Activated CD4-positive, alpha-beta T cell treated with anti-CD3 and anti-CD28 coated beads, Interleukin-2, amount 50 U/mL, for 48 hours (primary cell): ENCODE measurements around the gene SLC44A3.

ENCODE experiments used
- DNase-seq, 2 experiments: peaks; one replicate each; pipeline ENCODE4 v3.0.0-alpha.2; 2020

SLC44A3 gene

DNA sequence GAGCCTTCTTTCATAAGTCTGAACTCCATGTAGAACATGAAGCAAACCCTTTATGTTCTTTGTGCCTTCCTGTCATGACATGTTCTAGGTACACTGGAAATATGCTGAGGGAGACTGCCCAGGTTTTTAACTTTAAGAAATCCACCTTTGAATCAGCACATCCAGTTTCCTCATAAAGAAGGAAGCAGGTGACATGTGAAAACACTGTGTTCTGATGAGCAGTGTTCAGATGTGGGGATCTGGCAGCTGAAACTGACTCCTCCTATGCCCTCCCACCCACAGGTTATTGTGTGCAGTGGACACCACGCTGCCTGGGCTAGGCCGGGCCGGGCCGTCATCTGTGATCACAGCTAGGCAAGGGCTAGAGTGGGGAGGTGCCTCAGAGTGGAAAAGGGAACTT lies 55.6 kb downstream of the SLC44A3 start:
- no peak for DNase-seq

- no peak for DNase-seq
Measured at GRCh38 chr1:94876362-94876761, 56.2 kb downstream of the SLC44A3 start.

DNA sequence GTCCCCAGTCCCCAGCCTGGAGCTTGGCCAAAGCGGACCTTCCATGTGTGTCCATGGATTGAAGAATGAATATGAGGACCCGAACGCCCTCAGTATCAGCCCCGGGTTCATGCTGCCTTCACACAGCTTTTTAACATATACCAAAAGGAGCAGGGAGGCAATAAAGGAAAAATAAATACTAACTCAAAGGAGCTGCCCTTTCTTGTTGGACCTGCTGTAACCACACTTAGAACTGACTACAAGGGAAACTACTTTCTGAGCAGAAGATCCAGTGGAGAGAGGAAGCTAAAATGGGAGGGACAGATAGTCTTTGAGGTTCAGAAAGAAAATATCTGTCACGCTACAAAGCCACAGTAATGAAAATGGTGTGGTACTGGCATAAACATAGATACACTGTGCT lies 58.2 kb downstream of the SLC44A3 start:
- no peak for DNase-seq

DNA sequence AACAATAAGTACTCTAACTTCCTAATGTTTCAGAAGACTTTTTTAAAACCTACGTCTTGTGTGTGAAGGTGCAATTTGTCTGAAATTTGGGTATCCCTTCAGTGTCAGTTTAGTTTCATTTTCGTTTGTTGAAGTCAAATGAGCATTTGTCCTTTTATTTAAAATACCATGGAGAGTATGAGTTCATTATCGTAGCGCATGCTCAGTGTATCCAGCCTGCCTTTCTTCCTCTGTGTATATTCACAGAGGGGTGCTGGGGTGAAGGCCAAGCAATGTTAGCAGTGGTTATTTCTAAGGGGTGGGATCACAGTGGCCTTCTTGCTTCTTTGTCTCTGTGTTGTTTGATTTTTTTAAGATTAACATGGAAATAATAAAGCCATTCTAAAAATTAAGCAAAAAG lies 63.5 kb downstream of the SLC44A3 start:
- DNase-seq = peak in 1 of 2 experiments; percentile 4

DNA sequence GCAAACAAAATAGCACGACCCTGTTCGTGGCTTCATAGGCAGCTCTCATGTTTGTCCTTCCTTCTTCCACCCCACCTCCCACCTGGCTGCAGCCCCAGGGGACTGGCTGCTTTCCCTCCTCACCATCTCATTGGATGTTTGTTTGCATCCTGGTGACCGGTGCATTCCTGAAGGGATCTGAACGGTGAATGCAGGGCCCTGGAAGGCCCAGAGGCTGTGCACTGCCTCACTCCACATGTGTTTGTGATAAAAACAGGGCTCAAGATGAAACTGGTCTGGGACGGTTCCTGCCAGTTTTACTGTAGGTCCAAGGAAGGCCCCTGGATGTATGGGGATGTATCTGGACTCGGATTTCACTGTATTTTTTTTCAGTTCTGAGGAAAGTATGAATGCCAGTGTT lies 63.9 kb downstream of the SLC44A3 start:
- DNase-seq = no peak

- DNase-seq = no peak
Measured at GRCh38 chr1:94884507-94884906, 64.3 kb downstream of the SLC44A3 start.

GRCh38 chr1:94886361-94886760 lies 66.2 kb downstream of the SLC44A3 start:
- no peak for DNase-seq

DNA sequence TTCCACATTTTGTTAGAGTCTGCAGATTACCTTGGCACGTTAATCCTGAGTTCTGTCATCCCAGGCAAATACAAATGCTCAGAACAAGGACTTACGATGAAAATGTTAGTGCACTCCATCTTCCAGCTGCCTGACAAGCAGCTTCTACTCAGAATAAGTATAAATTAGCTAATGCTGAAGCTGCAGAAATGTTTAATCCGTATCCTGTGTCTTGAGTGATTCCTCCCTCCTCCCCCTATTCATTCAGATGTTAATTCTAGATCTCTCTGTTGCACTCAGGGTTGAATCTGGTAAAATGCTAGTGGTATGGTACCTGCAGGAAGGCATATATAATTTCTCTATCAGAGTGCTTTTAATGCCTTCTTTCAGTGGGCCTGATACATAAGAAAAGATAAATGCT lies 66.9 kb downstream of the SLC44A3 start:
- DNase-seq = no peak

- no peak for DNase-seq
Measured at GRCh38 chr1:94887603-94888171, 67.5 kb downstream of the SLC44A3 start.

- no peak for DNase-seq
Measured at GRCh38 chr1:94888201-94888600, 68.0 kb downstream of the SLC44A3 start.

- no peak for DNase-seq
Measured at GRCh38 chr1:94892604-94893254, 72.6 kb downstream of the SLC44A3 start.

- no peak for DNase-seq
Measured at GRCh38 chr1:94894630-94895029, 74.5 kb downstream of the SLC44A3 start.

GRCh38 chr1:94895518-94895917 lies 75.4 kb downstream of the SLC44A3 start:
- DNase-seq = no peak

- no peak for DNase-seq
Measured at GRCh38 chr1:94898491-94899385, 78.6 kb downstream of the SLC44A3 start.

- no peak for DNase-seq
Measured at GRCh38 chr1:94899756-94900155, 79.6 kb downstream of the SLC44A3 start.

DNA sequence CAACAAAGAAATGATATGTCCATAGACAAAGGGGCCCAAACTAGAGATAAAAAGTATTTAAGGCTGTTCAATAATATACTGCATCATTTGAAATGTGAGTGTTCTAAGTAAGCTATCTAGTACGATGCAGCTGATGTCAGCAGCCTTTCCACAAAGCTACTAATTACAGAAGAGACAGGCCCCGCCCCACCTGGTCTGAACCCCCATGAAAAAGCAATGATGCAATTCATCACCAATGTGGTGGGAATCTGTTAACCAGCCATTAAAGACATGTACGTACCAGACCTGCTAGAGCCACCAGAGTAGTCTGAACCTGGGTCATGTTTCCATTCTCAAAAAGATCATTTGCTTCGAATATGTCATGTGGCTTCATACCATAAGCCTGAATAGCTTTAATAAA lies 81.7 kb downstream of the SLC44A3 start:
- no peak for DNase-seq

- no peak for DNase-seq
Measured at GRCh38 chr1:94903280-94904009, 83.3 kb downstream of the SLC44A3 start.

DNA sequence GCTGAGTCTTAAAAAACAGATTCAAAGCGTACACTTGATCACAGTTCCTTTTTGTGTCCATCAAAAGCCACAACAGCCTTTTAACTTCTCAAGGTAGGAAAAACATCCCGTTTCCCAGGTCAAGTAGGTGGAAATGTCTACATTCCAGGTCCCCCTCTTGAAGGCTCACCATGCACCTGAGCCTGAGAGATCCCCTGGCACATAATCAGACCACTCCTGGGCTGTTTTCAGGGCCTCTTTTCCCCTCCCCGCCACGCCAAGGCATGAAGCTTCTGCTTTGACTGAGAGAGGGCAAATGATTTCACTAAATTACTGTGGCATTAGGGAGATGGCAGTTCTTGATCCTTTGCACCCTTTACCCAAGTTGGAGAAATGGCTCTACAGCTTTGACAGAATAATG lies 85.0 kb downstream of the SLC44A3 start:
- no peak for DNase-seq

GRCh38 chr1:94906382-94906781 lies 86.2 kb downstream of the SLC44A3 start:
- no peak for DNase-seq

- no peak for DNase-seq
Measured at GRCh38 chr1:94907136-94907535, 87.0 kb downstream of the SLC44A3 start.

DNA sequence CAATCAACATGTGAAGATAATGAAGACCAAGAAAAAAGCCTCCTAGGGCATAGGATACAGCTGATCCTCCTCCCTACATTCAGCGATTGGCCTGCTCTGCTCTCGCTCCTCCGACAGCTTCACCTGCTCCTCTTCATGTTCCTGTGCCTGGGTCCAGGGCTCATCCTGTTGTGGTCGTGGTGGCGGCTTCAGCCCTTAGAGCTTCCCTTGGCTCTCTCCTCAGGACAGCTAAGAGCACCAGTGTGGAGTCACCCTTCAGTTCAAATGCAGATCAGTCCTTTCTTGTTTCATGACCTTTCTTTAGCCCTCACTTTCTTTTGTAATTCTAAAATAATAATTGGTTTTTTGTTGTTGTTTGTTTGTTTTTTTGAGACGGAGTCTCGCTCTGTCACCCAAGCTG lies 88.0 kb downstream of the SLC44A3 start:
- no peak for DNase-seq

- no peak for DNase-seq
Measured at GRCh38 chr1:94908965-94909364, 88.8 kb downstream of the SLC44A3 start.

DNA sequence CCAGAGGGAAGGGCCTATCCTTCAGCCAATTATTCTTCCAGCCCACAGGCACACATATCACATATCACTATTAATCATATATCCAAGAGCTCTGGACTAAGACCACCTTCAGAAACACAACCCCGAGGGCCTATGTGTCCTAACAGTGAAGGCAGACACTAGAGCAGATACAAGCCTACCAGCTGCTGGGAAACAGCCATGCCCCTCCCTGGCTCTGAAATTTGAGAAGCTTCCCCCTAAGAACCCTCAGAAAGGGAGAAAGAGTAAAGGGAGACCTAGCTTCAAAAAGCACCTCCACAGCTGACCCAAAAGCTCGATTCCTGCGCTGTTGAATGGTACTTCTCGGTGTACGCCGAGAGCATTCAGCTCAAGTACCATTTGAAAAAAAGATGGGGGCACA lies 89.3 kb downstream of the SLC44A3 start:
- DNase-seq = no peak
